ENCODE results near the gene ASZ1.

- no peak for TF ChIP-seq CTCF (IDR thresholded peaks at IDR 0.05)
- no peak for TF ChIP-seq POLR2A (IDR thresholded peaks at IDR 0.05)
Measured at GRCh38 chr7:117347480-117347879, 79.8 kb downstream of the ASZ1 start.
